Measurements from ENCODE around the gene INPP5K. TPM values are rescaled to one million over a fixed set of nuclear protein-coding genes. Genes with fewer than 3 reads are reported as not detected.
A peak's percentile ranks its signal among the peaks of the same experiment; 100 is the strongest.
"Not testable (repeated sequence)": the region's sequence is repeated elsewhere in the genome, so short reads cannot be mapped to it uniquely, and the experiment has no call there.

INPP5K gene
- total RNA-seq, 4 donors from 2014 or later = 62.0 to 89.3 (median 76.1) TPM

GRCh38 chr17:1512351-1512750 lies 4.1 kb downstream of the INPP5K start:
- intact Hi-C loops (cut with DNase I) = loop anchor here (5.0 kb wide), 1 partner anchor 145 kb away; no protein-coding TSS in a partner anchor
- Histone ChIP-seq H3K27ac (replicated peaks in 1 of 4) (peak overlapping the region; percentile 78 to 97 (median 79)), H3K36me3 (peaks cover 30 to 69% (median 49%) of the 10 kb centered on the region in 4 donors), H3K9me3 (no peaks in the 10 kb centered on the region), H3K27me3 (no peaks in the 10 kb centered on the region), H3K4me1 (peaks cover 73 to 82% (median 74%) of the 10 kb centered on the region in 4 donors), H3K4me3 (no peak overlapping the region)
- no peak for DNase-seq (ENCODE audit: extremely low spot score)
- no peak for TF ChIP-seq CTCF (IDR thresholded peaks at IDR 0.05)
- TF ChIP-seq EP300 (IDR thresholded peaks at IDR 0.05) = no peak
- TF ChIP-seq POLR2AphosphoS5 (IDR thresholded peaks at IDR 0.05) = no peak
- no peak for TF ChIP-seq POLR2A (IDR thresholded peaks at IDR 0.05; ENCODE audit: low read depth)
- WGBS = 100% methylated on average over 1 of the region's 2 CpGs

GRCh38 chr17:1511756-1512321 lies 4.6 kb downstream of the INPP5K start:
- Histone ChIP-seq H3K9me3 (no peaks in the 10 kb centered on the region), H3K4me3 (no peak overlapping the region), H3K27me3 (no peaks in the 10 kb centered on the region), H3K4me1 (peaks cover 70 to 78% (median 71%) of the 10 kb centered on the region in 4 donors), H3K36me3 (peaks cover 34 to 74% (median 53%) of the 10 kb centered on the region in 4 donors), H3K27ac (replicated peaks in 1 of 4) (peak overlapping the region; percentile 78 to 97 (median 79))
- intact Hi-C loops (cut with DNase I) = loop anchor here (5.0 kb wide), 1 partner anchor 145 kb away; no protein-coding TSS in a partner anchor
- WGBS = 62% methylated on average over 5 of the region's 7 CpGs
- DNase-seq (ENCODE audit: extremely low spot score) = no peak
- TF ChIP-seq CTCF (IDR thresholded peaks at IDR 0.05) = no peak
- peak; percentile 19 to 40 for TF ChIP-seq POLR2AphosphoS5 (IDR thresholded peaks at IDR 0.05)

GRCh38 chr17:1511290-1511689 lies 5.1 kb downstream of the INPP5K start:
- H3K27me3 ChIP-seq = no peaks in the 10 kb centered on the region
- TF ChIP-seq POLR2AphosphoS5 (IDR thresholded peaks at IDR 0.05) (peak in 1 of 2 donors; percentile 64), POLR2A (IDR thresholded peaks at IDR 0.05; ENCODE audit: low read depth) (no peak)
- peaks cover 37 to 79% (median 59%) of the 10 kb centered on the region in 4 donors for H3K36me3 ChIP-seq
- intact Hi-C loops (cut with DNase I) = loop anchor here (5.0 kb wide), 1 partner anchor 144 kb away; no protein-coding TSS in a partner anchor
- peak overlapping the region; percentile 78 to 97 (median 79) for H3K27ac ChIP-seq (replicated peaks in 1 of 4)
- no peak for DNase-seq (ENCODE audit: extremely low spot score)
- no peaks in the 10 kb centered on the region for H3K9me3 ChIP-seq
- H3K4me1 ChIP-seq = peaks cover 70 to 77% (median 71%) of the 10 kb centered on the region in 4 donors
- H3K4me3 ChIP-seq = no peak overlapping the region
- WGBS = 43% methylated on average over 11 of the region's 11 CpGs

GRCh38 chr17:1509290-1509881 lies 7.0 kb downstream of the INPP5K start:
- H3K9me3 ChIP-seq = no peaks in the 10 kb centered on the region
- H3K27ac ChIP-seq (replicated peaks in 1 of 4) = no peak overlapping the region
- TF ChIP-seq EP300 (IDR thresholded peaks at IDR 0.05) = no peak
- TF ChIP-seq POLR2AphosphoS5 (IDR thresholded peaks at IDR 0.05) = no peak
- TF ChIP-seq CTCF (IDR thresholded peaks at IDR 0.05) = no peak
- no peak for TF ChIP-seq POLR2A (IDR thresholded peaks at IDR 0.05; ENCODE audit: low read depth)
- no peak for DNase-seq (ENCODE audit: extremely low spot score)
- 75% methylated on average over 7 of the region's 7 CpGs for WGBS
- H3K4me1 ChIP-seq = peaks cover 53 to 69% (median 59%) of the 10 kb centered on the region in 4 donors
- peaks cover 42 to 97% (median 77%) of the 10 kb centered on the region in 4 donors for H3K36me3 ChIP-seq
- H3K4me3 ChIP-seq = no peak overlapping the region
- intact Hi-C loops (cut with DNase I) = no loop called here
- H3K27me3 ChIP-seq = no peaks in the 10 kb centered on the region

GRCh38 chr17:1508709-1509108 lies 7.7 kb downstream of the INPP5K start:
- H3K27ac ChIP-seq (replicated peaks in 1 of 4); intact Hi-C loops (cut with DNase I); H3K9me3 ChIP-seq; H3K27me3 ChIP-seq; DNase-seq (ENCODE audit: extremely low spot score); H3K4me3 ChIP-seq: not testable (repeated sequence)
- WGBS = 89% methylated on average over 17 of the region's 25 CpGs
- Histone ChIP-seq H3K4me1 (peaks cover 46 to 65% (median 52%) of the 10 kb centered on the region in 4 donors), H3K36me3 (peaks cover 41 to 97% (median 78%) of the 10 kb centered on the region in 4 donors)
